NB4 (cell line): Measurements from ENCODE around the gene CASQ2.

Experiments used
- TF ChIP-seq, protein P1 (sequence below): IDR thresholded peaks from one replicate; pipeline ENCODE4 v1.5.1; 2012; ENCODE audit warnings: low read depth, low read length
- TF ChIP-seq, protein P2 (sequence below): IDR thresholded peaks from 2 replicates; pipeline ENCODE4 v1.6.1; 2011; ENCODE audit warnings: low read depth, low read length

DNA sequence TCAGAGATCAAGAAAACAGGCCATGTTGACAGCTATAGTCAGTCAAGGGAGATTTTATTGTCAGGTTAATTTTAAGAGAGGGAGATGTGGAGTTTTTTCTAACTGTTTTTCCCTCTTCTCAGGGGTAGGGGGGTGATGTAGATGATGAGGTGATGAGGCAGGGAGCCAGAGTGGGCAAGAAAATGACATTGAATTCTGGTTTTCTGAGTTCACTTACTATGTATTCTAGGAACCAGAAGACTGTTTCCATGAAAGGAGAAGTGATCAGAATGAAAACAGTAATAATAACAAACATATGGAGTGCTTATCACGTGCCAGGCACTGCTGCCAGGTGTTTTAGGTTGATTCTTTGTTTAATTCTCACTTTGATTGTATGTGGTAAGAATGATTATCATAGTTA lies 40.2 kb downstream of the CASQ2 start:
- TF ChIP-seq, protein P1, sequence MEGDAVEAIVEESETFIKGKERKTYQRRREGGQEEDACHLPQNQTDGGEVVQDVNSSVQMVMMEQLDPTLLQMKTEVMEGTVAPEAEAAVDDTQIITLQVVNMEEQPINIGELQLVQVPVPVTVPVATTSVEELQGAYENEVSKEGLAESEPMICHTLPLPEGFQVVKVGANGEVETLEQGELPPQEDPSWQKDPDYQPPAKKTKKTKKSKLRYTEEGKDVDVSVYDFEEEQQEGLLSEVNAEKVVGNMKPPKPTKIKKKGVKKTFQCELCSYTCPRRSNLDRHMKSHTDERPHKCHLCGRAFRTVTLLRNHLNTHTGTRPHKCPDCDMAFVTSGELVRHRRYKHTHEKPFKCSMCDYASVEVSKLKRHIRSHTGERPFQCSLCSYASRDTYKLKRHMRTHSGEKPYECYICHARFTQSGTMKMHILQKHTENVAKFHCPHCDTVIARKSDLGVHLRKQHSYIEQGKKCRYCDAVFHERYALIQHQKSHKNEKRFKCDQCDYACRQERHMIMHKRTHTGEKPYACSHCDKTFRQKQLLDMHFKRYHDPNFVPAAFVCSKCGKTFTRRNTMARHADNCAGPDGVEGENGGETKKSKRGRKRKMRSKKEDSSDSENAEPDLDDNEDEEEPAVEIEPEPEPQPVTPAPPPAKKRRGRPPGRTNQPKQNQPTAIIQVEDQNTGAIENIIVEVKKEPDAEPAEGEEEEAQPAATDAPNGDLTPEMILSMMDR = no peak
- TF ChIP-seq, protein P2, sequence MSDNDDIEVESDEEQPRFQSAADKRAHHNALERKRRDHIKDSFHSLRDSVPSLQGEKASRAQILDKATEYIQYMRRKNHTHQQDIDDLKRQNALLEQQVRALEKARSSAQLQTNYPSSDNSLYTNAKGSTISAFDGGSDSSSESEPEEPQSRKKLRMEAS = no peak
